BJ (cell line): ENCODE data around the gene WIPF3. TPM values are rescaled to one million over a fixed set of nuclear protein-coding genes. Genes with fewer than 3 reads are reported as not detected.
A peak's percentile ranks its signal among the peaks of the same experiment; 100 is the strongest.

Experiments
- CTCF ChIA-PET: fragments of 350-600 bp; formaldehyde crosslinking; extraction: SDS; loops from one replicate; lab custom pipeline; 2021; ENCODE audit warnings: antibody characterized with exemption, inconsistent platforms; lab: Yijun Ruan, JAX
- POLR2A ChIA-PET: fragments of 300-600 bp; sonication (Branson Sonifier 250); formaldehyde crosslinking; extraction: SDS; loops from one replicate; lab custom pipeline; 2021; ENCODE audit warnings: antibody characterized with exemption; lab: Charles Lee
- DNase-seq: peaks from one replicate; pipeline ENCODE4 v3.0.0-alpha.2; 2011; ENCODE audit warnings: low read depth
- H3K27me3 ChIP-seq: 2 replicates; pipeline ENCODE4 v1.6.0; 2011; ENCODE audit warnings: low read length; ENCODE audit not compliant: control insufficient read depth, insufficient read depth
- H3K36me3 ChIP-seq: 2 replicates; pipeline ENCODE4 v1.5.1; 2011; ENCODE audit warnings: low read length; ENCODE audit not compliant: control insufficient read depth, insufficient read depth
- H3K4me3 ChIP-seq: 2 replicates; pipeline ENCODE4 v1.5.1; 2011; ENCODE audit warnings: low read depth, mild to moderate bottlenecking, control low read depth, low read length
- polyA plus RNA-seq: library from polyadenylated mRNA; depleted of rRNA; stranded (reverse); fragments of >200 nt; gene quantifications from 2 replicates; pipeline ENCODE4 v1.2.3, GENCODE V29; 2011
- TF ChIP-seq, protein P1 (sequence below): IDR thresholded peaks from 2 replicates; pipeline ENCODE4 v1.5.1; 2011; ENCODE audit warnings: low read depth, mild to moderate bottlenecking, control low read depth, inconsistent platforms, low read length, moderate library complexity; ENCODE audit not compliant: insufficient read depth

The WIPF3 gene
- polyA plus RNA-seq, 1 experiment = not detected

DNA sequence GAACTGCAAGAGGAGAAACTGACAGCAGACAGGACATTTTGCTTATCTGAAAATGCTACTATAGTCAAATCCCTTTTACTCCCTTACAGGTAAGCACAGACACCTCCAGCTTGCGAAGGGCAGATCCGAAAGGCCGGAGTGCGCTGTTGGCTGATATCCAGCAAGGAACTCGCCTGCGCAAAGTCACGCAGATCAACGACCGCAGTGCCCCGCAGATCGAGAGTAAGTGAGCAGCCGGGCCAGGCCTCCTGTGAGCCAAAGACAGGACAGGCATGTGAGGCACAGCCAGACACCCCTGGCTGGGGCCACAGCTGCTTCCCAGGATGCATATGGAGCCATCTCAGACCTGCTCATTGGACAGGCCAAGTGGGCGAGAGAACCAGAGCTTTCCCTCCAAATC is 69.4 kb downstream of the WIPF3 start:
- ChIA-PET CTCF (interaction anchor here (0.8 to 2.2 kb wide), 5 partner anchors 10 to 186 kb away, joined by 3 to 6 read pairs (median 3); no protein-coding TSS in a partner anchor), POLR2A (no interaction called here)
- Histone ChIP-seq H3K4me3 (no peak overlapping the region), H3K27me3 (0 out of 2 replicates have a peak, but pooled peaks cover 4% of the 10 kb centered on the region), H3K36me3 (no peaks in the 10 kb centered on the region)
- no peak for DNase-seq
- TF ChIP-seq, protein P1, sequence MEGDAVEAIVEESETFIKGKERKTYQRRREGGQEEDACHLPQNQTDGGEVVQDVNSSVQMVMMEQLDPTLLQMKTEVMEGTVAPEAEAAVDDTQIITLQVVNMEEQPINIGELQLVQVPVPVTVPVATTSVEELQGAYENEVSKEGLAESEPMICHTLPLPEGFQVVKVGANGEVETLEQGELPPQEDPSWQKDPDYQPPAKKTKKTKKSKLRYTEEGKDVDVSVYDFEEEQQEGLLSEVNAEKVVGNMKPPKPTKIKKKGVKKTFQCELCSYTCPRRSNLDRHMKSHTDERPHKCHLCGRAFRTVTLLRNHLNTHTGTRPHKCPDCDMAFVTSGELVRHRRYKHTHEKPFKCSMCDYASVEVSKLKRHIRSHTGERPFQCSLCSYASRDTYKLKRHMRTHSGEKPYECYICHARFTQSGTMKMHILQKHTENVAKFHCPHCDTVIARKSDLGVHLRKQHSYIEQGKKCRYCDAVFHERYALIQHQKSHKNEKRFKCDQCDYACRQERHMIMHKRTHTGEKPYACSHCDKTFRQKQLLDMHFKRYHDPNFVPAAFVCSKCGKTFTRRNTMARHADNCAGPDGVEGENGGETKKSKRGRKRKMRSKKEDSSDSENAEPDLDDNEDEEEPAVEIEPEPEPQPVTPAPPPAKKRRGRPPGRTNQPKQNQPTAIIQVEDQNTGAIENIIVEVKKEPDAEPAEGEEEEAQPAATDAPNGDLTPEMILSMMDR = no peak

DNA sequence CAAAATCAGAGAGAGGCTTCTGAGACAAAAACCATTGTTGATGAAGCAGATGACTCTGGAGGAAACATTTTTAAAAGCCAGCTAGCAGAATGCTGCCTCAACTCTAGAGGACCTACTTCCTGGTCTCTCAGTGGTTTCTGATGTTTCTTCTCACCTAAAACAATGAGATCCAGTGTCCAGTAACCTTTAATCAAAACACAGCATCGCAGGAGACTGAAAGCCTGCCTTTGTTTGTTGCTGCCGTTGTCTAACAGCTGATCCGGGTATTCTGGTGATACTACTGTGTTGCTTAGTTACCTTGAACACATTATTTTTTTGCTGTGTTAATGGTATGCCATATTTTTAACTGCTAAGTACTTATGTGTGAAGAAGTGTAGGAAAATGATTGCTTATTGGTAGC is 70.9 kb downstream of the WIPF3 start:
- 0 out of 2 replicates have a peak, but pooled peaks cover 4% of the 10 kb centered on the region for H3K27me3 ChIP-seq
- POLR2A ChIA-PET = no interaction called here
- no peak for DNase-seq
- H3K4me3 ChIP-seq = no peak overlapping the region
- CTCF ChIA-PET = interaction anchor here (0.7 to 3.3 kb wide), 5 partner anchors 11 to 185 kb away, joined by 3 to 29 read pairs (median 3); no protein-coding TSS in a partner anchor
- TF ChIP-seq, protein P1 = no peak
- H3K36me3 ChIP-seq = no peaks in the 10 kb centered on the region

DNA sequence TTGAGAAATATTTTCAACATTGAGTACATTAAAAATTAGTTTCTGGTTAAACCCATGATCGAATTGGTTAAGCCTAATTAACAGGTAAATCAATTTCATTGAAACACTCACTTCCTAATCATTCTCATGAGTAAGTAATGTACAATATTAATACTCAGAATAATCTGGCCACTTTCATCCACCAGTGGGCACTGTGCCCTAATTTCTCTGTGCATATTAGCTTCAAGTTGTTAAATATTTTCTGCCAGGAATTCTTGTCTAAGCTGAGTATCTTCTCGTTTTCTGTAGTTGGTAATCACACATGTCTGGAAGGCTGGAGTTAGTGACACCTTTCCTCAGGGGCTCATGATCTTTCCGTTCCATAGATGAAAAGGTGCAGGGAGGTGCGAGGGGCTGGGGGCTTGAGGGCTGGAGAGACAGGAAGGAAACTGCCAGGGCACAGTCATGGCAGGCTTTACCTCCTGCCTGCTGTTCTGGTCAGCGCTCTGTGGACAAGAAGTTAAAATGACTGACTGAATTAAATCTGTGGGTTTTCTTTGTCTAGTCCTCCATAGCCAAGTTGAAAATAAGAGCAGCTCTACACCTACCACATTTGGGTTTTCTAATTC is 71.9 kb downstream of the WIPF3 start:
- DNase-seq = no peak
- no peak overlapping the region for H3K4me3 ChIP-seq
- H3K27me3 ChIP-seq = 0 out of 2 replicates have a peak, but pooled peaks cover 4% of the 10 kb centered on the region
- ChIA-PET POLR2A (no interaction called here), CTCF (interaction anchor here (0.6 to 3.3 kb wide), 15 partner anchors 10 to 263 kb away, joined by 3 to 29 read pairs (median 3); no protein-coding TSS in a partner anchor)
- no peaks in the 10 kb centered on the region for H3K36me3 ChIP-seq
- TF ChIP-seq, protein P1 = peak; percentile 59

DNA sequence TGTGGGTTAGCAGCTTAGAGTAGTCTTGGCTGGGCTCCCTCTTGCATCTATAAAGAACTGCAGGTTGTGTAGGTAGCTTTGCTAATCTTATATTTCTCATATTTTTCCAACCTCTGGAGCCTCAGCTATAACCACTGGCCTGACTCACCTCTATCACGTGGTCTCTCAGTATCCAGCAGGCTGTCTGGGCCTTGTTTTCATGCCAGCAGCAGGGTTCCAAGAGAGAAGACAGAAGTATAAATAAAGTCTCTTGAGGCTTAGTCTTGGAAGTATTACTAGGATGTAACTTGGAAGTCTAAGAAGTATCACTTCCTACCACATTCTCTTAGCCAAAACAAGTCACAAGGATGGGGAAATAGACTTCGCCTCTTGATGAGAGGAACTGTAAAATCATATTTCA is 73.3 kb downstream of the WIPF3 start:
- H3K4me3 ChIP-seq = no peak overlapping the region
- ChIA-PET CTCF (interaction anchor here (1.2 to 3.3 kb wide), 3 partner anchors 25 to 183 kb away, joined by 3 to 29 read pairs (median 19); no protein-coding TSS in a partner anchor), POLR2A (no interaction called here)
- TF ChIP-seq, protein P1 = no peak
- peaks cover 7% of the 10 kb centered on the region; the same call in 1 of the 2 replicates for H3K27me3 ChIP-seq
- no peaks in the 10 kb centered on the region for H3K36me3 ChIP-seq
- no peak for DNase-seq

DNA sequence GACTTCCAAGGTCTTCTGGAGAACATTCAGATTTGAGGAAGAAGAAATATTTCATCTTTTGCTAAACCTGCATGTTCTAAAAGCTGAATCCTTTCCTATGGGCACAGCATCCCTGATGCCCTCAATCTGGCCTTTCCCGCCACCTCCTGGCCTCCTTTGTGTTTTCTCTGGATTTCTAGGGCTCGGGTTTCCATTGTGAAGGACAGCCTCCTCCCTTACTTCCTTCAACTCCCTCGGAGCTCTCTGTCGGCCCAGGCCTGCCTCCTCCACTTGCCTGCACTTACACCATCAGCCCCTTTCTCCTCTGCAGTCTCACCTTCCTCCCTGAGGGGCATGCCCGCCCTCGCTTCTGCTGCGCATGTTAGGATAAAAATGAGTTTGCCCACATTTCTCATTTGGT is 75.4 kb downstream of the WIPF3 start:
- no peaks in the 10 kb centered on the region for H3K36me3 ChIP-seq
- no peak for DNase-seq
- CTCF ChIA-PET = interaction anchor here (0.5 to 1.6 kb wide), 3 partner anchors 15 to 192 kb away, joined by 3 to 4 read pairs (median 4); no protein-coding TSS in a partner anchor

More for the DNA sequence above, 75.4 kb downstream of the WIPF3 start:
- POLR2A ChIA-PET = no interaction called here
- H3K4me3 ChIP-seq = no peak overlapping the region
- TF ChIP-seq, protein P1 = no peak
- peaks cover 4% of the 10 kb centered on the region; the same call in 1 of the 2 replicates for H3K27me3 ChIP-seq
